NCI-H82 treated with DMSO at 0.1 percent for 48 hours (cell line): ENCODE data around the gene PPM1G.
A peak's percentile ranks its signal among the peaks of the same experiment; 100 is the strongest.

Experiments
- DNase-seq: peaks from one replicate; lab custom pipeline; 2025; ENCODE audit not compliant: unreplicated experiment; lab: John Stamatoyannopoulos, UW

The PPM1G gene

DNA sequence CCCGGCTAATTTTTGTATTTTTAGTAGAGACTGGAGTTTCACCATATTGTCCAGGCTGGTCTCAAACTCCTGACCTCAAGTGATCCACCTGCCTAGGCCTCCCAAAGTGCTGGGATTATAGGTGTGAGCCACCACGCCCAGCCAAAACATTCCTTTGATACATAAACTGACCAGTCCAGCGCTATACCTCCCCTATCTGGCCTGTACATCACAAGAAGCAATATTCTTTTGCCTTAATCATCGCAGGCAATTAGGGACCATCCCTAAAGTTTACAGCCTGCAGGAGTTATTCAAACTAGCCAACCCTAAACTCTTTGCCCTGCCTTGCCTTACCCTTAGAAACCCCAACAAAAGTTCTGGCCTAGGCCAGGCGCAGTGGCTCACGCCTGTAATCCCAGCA, 6.8 kb upstream of the PPM1G start:
- no peak for DNase-seq

DNA sequence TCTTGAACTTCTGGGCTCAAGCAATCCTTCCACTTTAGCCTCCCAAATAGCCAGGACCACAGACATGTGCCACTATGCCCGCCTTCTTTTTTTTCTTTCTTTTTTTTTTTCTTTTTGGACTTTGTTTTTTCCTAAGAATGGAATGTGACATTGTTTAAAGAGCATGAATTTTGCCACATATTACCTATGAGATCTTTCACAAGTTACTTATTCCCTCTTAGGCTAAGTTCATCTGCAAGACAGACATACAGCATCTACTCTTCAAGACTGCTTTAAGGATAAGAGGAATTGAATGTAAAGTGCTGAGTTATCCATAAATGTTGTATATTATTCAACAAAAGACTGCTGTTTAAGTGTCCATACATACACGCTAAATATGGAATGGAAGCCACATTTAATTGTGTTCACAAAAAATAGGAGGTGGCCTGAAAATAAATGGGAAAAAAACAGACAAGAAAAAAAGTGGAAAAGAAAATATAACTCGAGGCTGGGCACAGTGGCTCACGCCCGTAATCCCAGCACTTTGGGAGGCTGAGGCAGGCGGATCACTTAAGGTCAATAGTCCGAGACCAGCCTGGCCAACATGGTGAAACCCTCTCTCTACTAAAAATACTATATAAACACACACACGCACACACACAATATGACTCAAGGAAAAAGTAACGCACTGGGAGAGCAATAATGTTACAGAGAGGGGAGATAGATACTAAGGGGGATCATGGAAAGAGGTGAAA, 3.2 kb upstream of the PPM1G start:
- DNase-seq = no peak

DNA sequence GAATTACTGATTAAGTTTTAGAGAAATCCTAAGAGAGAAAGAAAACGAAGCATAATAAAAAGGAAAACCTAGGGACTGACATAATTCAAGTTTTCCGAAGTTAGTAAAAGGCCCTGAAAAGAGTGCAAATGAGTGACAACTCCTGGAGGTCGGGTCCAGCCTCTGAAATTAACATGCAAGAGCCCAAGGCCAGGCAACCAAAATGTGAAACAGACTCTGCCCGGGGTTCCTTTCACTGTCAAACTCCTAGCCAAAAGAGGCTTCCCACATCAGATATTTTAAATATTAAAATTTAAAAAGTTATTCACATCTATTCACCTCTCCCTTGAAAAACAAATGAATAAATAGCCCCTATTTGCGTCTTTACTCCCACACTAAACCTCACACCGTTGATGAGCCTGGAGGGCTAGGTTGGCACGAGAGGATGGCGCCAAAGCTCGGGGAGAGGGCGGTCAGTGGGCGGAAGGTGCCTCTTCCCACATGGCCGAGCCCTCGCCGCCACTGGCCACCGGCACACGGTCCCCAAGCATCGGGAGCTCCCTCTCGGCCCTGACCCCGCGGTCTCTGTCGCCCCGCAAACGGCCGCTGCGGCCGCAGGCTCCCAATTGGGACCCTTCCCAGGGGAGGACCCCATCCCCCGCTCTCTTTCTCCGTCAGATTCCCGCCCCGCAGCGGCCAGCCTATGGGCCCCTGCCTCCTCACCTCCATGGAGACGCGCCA, 630 bp downstream of the PPM1G start:
- DNase-seq = no peak

DNA sequence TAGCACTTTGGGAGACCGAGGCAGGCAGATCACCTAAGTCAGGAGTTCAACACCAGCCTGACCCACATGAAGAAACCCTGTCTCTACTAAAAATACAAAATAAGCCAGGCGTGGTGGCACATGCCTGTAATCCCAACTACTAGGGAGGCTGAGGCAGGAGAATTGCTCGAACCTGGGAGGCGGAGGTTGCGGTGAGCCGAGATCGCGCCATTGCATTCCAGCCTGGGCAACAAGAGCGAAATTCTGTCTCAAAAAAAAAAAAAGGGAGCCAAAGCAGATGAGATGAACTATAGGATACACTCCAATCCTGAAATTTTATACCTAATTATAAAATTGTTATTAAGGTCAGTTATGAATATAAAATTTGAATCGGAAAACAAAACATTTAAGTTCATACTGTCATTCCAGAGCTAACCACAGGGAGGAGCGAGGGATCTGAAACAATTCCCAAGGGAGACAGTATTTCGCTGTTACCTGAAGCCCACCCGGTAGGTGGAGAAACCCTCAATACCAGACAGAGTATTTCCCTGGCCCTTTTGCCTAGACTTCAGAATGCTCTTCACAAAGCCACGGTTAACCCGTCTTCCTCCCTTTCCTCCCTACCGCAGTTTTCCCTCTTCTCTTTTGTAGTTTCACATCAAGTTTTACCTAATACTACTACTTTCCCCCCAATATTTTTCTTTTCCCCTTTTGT, 1.4 kb downstream of the PPM1G start:
- peak; percentile 72 for DNase-seq

DNA sequence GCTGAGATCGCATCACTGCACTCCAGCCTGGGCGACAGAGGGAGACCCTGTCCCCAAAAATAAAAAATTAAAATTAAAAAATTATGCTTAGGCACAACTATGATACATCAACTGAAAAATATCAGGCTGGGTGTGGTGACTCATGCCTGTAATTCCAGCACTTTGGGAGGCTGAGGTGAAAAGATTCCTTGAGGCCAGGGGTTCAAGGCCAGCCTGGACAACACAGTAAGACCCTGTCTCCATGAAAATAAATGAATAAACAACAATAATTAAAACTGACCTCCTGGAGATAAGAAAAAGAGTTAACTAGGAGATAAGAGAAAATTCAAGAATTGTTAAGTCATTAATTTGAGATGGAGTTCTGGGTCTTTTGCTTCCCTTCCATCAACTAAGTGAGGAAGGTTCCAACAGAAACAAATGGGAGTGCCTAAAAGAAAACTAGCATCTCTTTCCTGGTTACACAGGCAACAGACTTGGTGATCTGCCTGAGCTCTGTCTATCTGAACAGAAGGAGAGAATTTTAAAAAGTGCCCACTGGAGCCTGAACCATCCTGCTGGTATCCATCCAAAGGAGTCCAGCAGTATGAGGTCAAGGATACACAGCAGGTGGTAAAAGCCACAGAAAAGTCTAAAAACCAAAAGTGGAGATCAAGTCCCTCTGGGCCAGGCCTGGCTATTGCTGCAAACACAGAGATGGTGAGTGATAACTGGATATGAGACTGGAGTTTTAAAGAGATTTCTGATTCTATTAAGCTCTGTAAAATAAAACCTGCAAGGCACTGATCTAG, 8.8 kb downstream of the PPM1G start:
- no peak for DNase-seq

DNA sequence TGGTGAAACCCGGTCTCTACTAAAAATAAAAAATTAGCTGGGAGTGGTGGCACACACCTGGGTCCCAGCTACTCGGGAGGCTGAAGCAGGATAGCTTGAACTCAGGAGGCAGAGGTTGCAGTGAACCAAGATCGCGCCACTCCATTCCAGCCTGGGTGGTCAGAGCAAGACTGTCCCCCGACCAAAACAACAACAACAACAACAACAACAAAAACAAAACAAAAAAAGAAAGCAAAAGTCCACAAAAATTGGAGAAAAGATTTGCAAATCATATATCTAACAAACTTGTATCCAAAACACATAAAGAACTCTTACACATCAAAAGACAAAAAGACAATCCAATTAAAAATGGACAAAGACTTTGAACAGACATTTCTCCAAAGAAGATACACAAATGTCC, 10.4 kb downstream of the PPM1G start:
- no peak for DNase-seq

DNA sequence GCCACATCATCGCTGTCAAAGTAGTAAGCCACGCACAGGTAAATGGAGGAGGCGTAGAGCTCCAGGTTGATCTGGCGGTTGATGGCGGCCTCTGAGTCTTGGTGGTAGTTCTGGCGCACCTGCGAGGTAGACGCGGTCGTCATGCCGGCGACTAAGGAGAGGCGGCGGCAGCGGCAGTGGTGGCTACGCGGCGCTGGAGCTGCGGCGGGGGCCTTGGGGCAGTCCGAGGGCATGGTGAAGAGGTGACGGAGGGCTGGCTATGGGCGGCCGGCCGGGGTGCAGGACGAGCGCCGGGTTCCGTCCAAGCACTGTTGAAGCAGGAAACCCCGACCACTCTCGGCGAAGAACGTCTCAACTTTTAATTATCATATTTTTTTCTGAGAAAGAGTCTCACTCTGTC, 16.2 kb downstream of the PPM1G start:
- no peak for DNase-seq

DNA sequence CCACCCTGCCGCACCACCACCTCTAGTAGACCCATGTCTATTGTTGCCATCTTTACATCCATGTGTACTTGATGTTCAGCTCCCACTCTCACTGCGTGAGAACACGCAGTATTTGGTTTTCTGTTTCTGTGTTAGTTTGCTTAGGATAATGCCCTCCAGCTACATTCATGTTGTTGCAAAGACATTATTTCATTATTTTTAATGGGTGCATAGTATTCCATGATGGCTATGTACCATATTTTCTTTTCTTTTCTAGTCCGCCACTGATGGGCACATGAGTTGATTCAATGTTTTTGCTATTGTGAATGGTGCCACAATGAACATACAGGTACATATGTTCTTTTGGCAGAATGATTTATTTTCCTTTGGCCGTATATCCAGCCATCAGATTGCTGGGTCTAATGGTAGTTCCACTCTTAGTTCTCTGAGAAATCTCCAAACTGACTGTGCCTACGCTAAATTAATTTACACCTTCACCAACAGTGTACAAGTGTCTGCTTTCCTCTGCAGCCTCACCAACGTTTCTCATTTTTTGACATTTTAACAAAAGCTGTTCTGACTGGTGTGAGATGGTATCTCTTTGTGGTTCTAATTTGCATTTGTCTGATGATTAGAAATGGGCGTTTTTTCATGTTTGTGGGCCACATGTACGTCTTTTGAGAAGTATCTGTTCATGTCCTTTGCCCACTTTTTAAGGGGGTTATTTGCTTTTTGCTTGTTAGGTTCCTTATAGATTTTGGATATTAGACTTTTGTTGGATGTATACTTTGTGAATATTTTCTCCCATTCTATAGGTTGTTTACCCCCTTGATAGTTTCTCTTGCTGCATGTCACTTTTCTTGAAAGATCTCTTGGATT, 18.3 kb downstream of the PPM1G start:
- no peak for DNase-seq

DNA sequence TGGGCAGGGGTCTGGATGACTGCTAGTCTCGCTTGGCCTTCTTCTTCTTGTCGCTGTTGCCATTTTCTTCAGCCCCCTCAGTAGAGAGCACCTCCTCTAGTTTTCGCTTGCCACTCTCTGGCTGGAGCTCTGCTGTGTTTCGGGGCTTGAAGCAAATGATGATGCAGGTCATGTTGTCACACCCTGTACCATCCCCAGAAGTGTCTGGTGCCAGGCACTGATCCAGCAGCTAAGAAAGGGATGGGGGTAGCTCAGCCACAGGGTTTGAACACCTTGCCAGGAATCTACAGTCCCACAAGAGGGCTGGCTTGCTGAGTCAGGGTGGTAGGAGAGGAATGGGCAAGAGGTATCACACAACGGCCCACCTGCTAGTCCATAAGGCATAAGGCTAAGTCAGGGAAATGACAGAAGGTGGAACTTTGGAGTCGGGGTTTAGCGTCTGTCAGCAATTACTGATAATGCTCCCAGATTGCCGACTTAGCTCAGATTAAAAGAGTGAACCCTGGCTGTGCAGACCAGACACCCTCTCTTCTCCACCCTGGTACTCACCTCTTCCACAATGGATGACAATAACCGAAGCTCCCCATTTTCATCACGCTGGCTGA, 27.7 kb downstream of the PPM1G start:
- DNase-seq = peak; percentile 72

DNA sequence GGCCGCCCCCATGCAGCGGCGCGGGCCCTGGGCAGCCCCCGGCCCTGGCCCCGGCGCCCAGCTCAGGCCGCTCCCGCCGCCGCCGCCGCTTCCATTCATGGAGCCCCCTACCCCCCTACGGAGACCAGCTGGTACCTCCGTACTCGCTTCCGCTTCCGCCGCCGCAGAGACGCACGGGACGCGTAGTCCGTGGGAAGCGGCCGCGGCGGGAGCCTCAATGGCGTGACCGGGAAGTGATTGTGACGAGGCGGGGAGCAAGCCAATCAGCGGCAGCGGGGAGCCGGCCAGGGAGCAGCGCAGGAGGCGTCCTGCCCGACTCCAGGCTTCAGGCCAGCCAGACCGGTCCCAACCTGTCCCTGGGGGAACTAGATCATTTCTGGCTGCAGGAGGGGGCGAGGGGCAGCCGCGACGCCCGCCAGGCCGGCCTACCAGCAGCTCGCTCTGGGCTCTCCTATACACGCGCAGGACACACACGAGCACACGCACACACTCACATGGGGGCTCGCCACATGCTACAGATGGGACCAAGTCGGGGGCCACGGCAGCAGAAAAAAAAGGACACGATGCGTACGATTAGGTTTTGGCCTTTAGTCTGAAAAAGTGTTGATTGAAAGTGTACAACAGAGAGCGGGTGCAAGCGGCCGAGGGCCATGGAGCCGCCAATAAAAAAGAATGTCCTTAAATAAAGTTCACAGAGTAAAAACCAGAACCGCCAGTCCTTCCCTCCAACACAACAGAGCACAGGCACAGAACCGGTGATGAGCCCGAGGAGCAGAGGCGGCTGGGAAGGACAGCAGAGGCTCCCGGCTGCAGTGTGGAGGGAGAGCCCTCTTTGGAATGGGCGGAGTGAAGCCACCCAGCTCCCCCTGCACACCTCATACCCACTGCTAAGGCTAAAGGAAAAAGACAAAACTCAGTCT, 28.5 kb downstream of the PPM1G start, which contains the start of gene ZNF513:
TSS of gene ZNF513 (minus strand) at position 109 of the 920 bp plus-strand sequence. CDS start 208 bp downstream, outside the sequence.
- peak; percentile 84 for DNase-seq

DNA sequence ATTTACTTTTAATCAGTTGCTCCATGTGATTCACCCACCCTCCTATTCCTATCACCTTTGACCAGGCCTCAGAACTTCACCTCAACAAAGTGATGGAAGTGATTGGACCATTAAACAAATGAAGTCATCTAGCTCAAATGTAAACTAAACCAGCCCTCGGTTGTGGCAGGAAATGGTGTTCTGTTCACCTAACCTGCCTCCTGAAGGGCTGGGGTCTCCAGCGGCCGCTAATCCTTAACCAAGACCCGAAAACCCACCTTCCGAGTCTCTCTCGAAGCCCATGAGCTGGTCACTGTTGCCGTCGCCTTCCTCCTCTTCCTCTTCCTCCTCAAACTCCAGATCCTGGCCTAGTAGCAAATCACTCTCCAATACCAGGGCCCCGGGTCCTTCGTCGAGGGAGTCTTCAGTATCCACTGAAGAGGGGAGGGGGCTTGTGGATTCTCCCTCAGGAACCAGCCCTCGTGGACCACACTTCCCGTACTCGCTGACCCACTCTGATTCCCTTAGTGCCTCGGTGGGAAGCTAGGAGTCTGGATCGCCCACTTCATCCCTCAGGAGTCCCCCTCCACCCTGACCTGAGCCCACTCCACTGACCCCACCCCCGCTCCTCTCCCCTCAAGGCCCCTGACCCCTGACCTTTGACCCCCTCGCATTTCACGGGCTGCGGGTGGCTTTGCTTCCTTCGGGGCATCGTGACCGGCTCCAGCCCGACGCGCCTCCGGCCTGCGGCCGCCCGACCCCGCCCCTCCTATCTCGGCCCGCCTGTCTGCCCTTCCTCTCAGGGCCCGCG, 29.4 kb downstream of the PPM1G start:
- DNase-seq = no peak

DNA sequence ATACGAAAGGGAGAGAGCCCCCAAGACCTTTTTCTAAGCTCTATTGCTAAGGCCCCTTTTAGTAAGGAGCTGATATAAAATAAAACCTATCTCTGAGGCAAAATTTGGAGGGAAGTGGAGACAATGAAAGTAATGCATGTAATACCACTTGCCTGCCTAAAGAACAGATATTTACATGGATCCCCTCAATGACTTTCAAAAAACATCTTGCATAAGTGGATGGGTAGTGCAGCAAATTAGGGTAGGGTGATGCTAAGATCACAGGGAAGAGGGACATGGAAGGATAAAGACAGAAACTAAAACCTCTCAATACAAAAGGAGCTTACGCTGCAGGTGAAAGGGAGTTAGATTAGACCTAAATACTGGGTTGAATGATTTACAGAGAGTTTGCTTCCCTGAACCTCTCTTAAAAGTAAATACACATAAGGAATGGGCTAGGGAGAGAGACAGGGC, 30.0 kb downstream of the PPM1G start:
- no peak for DNase-seq

DNA sequence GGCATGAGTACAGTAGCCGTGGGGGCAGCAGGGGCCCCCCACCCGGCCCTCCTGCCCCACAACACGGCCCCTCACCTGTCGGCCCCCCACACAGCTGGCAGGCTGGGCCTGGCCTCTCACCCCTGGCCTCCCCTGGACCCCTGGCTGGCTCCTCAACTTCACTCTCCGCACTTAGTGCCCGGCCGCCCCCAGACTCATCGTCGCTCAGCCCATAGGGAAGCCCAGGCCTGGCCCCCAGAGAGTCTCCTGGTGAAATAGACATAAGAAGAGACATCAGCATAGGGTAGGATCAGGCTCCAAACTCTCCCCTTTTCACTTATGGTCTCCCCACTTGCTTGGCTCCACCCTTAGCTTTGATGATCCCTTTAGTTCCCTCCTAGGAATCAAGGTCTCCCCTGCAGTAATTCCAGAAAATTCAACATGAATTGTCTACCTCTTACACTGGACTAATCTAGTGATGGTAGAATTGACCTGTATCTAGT, 30.5 kb downstream of the PPM1G start:
- DNase-seq = no peak

DNA sequence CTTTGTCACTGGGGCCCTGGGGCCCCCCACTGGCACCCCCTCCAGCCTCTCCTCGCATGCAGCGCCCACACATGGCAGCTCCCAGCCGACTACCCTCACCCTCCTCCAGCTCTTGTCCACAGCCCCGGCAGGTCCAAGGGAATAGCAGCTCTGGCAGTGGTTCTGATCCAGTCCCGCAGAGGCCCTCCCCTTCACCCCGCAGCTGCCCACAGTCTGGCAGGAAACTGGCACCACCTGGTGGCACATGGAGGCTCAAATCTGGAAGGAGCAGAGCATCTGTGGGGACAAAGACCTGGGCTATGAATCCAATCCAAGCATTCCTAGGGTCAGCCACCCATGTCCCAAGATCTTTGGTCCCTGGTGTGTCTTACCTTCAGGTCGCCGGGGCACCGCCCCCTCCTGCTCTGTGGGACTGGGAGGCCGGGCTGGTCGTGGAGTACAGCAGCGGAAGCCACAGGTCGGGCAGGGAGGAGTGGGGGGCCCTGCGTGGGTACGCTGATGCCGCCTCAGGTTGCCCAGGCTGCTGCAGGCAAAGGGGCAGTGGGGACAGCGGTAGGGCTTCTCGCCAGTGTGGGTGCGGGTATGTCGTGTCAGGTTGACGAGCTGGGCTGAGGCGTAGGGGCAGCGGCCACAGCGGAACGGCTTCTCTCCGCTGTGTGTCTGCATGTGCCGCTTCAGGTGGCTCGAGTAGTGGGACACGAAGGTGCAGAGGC, 31.1 kb downstream of the PPM1G start:
- no peak for DNase-seq

DNA sequence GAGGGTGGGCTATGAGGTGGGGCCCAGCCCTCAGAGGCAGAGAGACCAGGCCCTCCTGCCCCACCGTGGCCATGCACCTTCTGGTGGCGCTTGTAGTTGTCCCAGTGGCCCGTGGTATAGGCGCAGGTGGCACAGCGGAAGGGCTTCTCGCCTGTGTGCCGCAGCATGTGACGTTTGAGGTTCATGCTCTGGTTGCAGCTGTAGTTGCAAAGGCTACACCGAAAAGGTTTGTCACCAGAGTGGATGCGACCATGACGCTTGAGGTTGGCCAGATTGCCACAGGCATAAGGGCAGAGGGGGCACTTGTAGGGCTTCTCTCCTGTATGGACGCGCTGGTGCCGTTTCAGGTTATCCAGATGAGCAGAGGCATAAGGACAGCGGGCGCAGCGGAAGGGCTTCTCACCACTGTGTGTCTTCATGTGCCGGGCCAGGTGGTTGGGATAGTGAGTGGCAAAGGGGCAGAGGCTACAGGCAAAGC, 31.7 kb downstream of the PPM1G start:
- no peak for DNase-seq

DNA sequence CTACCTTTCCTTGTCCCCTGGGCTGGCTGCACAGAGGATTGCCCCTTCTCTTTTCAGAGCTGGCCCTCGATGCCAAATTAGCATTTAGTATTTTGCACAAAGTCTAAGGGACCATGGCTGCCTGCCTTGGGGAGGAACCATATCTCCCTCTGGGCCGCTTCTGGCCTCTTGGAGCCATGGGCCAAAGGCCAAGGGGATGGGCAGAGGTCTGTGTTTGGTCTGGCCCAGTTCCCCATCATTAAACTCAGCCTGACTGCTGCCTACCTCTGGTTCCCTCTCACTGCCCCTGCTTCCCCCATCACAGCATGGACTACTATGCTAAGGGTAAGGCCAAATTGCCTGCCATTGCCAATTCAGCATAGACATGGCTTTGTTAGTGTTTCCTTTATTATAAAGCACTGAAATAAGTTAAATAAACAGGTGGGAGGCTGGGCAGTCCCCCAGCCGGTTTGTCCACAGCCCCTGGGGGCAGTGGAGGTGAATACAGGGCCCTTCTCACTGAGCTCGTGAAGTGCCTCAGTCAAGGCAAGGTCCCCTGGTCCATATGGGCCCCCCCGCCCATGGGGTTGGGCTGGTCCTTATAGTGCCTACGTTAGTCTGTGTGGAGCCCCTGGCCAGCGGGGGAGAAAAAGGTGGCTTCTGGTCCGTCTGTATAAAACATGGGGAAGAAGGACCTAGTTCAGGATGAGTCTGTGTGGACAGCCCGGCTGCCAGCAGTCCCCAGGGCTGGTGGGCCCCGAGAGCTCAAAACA, 32.3 kb downstream of the PPM1G start:
- DNase-seq = no peak
